Omental fat pad (tissue), 4 donors: ENCODE results near the gene WNT9B. TPM values are rescaled to one million over a fixed set of nuclear protein-coding genes. Genes with fewer than 3 reads are reported as not detected.

Experiments used
- ATAC-seq: fragments of 150-250 bp; one replicate; pipeline ENCODE4 v1.9.1; 2016; ENCODE audit warnings: mild to moderate bottlenecking, moderate library complexity; ENCODE audit not compliant: low FRiP score
- DNase-seq: peaks from one replicate; pipeline ENCODE4 v3.0.0-alpha.2; 2019; ENCODE audit warnings: low spot score
- CTCF ChIP-seq, 3 donors: fragments of 450-650 bp; IDR thresholded peaks; one replicate each; pipeline ENCODE4 v1.5.1; 2016 to 2017; ENCODE audit warnings: antibody characterized with exemption in 3 of 3, mild to moderate bottlenecking in 3 of 3, moderate library complexity in 2 of 3
- total RNA-seq, 4 donors: library from RNA; depleted of rRNA; stranded (reverse); fragments of >200 nt; gene quantifications; one replicate each; pipeline ENCODE4 v1.1.0, GENCODE V29; 2016

WNT9B gene
- total RNA-seq, 4 donors from 2014 or later: 0.36 to 1.9 (median 1.5) TPM; not detected in 1

- TF ChIP-seq CTCF (IDR thresholded peaks at IDR 0.05): no peak
- ATAC-seq (no peak), DNase-seq (no peak)
Observed at GRCh38 chr17:46823657-46824056, 27.7 kb upstream of the WNT9B start.

- TF ChIP-seq CTCF (IDR thresholded peaks at IDR 0.05): no peak
- no peak for ATAC-seq
Observed at GRCh38 chr17:46826116-46826515, 25.3 kb upstream of the WNT9B start.

GRCh38 chr17:46827274-46827673, 24.1 kb upstream of the WNT9B start:
- DNase-seq (no peak), ATAC-seq (no peak)
- TF ChIP-seq CTCF (IDR thresholded peaks at IDR 0.05): no peak

More at GRCh38 chr17:46826116-46826515, 25.3 kb upstream of the WNT9B start:
- no peak for DNase-seq

GRCh38 chr17:46831573-46832330, 19.6 kb upstream of the WNT9B start:
- no peak for ATAC-seq
- TF ChIP-seq CTCF (IDR thresholded peaks at IDR 0.05): no peak
- no peak for DNase-seq

- TF ChIP-seq CTCF (IDR thresholded peaks at IDR 0.05): no peak
- DNase-seq: no peak
- no peak for ATAC-seq
Observed at GRCh38 chr17:46832331-46832821, 19.0 kb upstream of the WNT9B start.

- TF ChIP-seq CTCF (IDR thresholded peaks at IDR 0.05): no peak
- DNase-seq (no peak), ATAC-seq (peak; percentile 79)
Observed at GRCh38 chr17:46832945-46833839, 18.2 kb upstream of the WNT9B start.
